Neural cell (in vitro differentiated cells): Measurements from ENCODE around the gene ELOB. TPM values are rescaled to one million over a fixed set of nuclear protein-coding genes. Genes with fewer than 3 reads are reported as not detected.

ENCODE experiments used
- H2AFZ ChIP-seq: fragments of 200-600, 300-800 bp; sonication (generic), shearing (Covaris generic); 2 replicates; pipeline ENCODE4 v1.6.0; 2014; ENCODE audit warnings: low read depth, mild to moderate bottlenecking, antibody characterized with exemption, low read length, moderate library complexity
- H3F3A ChIP-seq: fragments of 200-600 bp; shearing (Covaris generic); 2 replicates; pipeline ENCODE4 v1.6.1; 2016; ENCODE audit warnings: mild to moderate bottlenecking, moderate library complexity, mixed read lengths, antibody characterized with exemption, low read length; ENCODE audit not compliant: insufficient read depth, poor library complexity, severe bottlenecking
- H3K27ac ChIP-seq: fragments of 200-600, 300-800 bp; sonication (generic), shearing (Covaris generic); 2 replicates; pipeline ENCODE4 v1.5.1; 2014; ENCODE audit warnings: mild to moderate bottlenecking, low read length, moderate library complexity
- H3K27me3 ChIP-seq: fragments of 300-800, 200-600 bp; sonication (generic), shearing (Covaris generic); 2 replicates; pipeline ENCODE4 v1.6.0; 2014; ENCODE audit warnings: mild to moderate bottlenecking, low read depth, low read length, moderate library complexity; ENCODE audit not compliant: insufficient read depth
- H3K36me3 ChIP-seq: fragments of 300-800, 200-600 bp; sonication (generic), shearing (Covaris generic); 2 replicates; pipeline ENCODE4 v1.5.1; 2014; ENCODE audit warnings: mild to moderate bottlenecking, antibody characterized with exemption, low read length, moderate library complexity; ENCODE audit not compliant: insufficient read depth
- H3K4me2 ChIP-seq: fragments of 300-800, 200-600 bp; sonication (generic), shearing (Covaris generic); 2 replicates; pipeline ENCODE4 v1.6.0; 2014; ENCODE audit warnings: mild to moderate bottlenecking, low read length
- H3K4me3 ChIP-seq: fragments of 300-800, 200-600 bp; sonication (generic), shearing (Covaris generic); 2 replicates; pipeline ENCODE4 v1.5.1; 2014; ENCODE audit warnings: mild to moderate bottlenecking, low read length, moderate library complexity
- H3K79me2 ChIP-seq: fragments of 200-600 bp; shearing (Covaris generic); replicated peaks from 2 replicates; pipeline ENCODE4 v1.6.0; 2014; ENCODE audit warnings: mild to moderate bottlenecking, low read length, moderate library complexity; ENCODE audit not compliant: insufficient read depth
- H3K9ac ChIP-seq: fragments of 300-800, 200-600 bp; sonication (generic), shearing (Covaris generic); 2 replicates; pipeline ENCODE4 v1.6.1; 2016; ENCODE audit warnings: mild to moderate bottlenecking, low read length, mixed read lengths
- H3K9me2 ChIP-seq: fragments of 200-600 bp; shearing (Covaris generic); 2 replicates; pipeline ENCODE4 v1.6.1; 2016; ENCODE audit warnings: mild to moderate bottlenecking, low read length, mixed read lengths; ENCODE audit not compliant: insufficient read depth
- H3K9me3 ChIP-seq: fragments of 200-600, 300-800 bp; sonication (generic), shearing (Covaris generic); 2 replicates; pipeline ENCODE4 v1.6.1; 2016; ENCODE audit warnings: mild to moderate bottlenecking, mixed run types, low read length, moderate library complexity, mixed read lengths
- H4K20me1 ChIP-seq: fragments of 200-600 bp; shearing (Covaris generic); 2 replicates; pipeline ENCODE4 v1.6.1; 2016; ENCODE audit warnings: mild to moderate bottlenecking, mixed run types; ENCODE audit not compliant: insufficient read depth
- CTCF ChIP-seq: fragments of 450-650 bp; IDR thresholded peaks from 2 replicates; pipeline ENCODE4 v1.5.1; 2014; ENCODE audit warnings: antibody characterized with exemption, mild to moderate bottlenecking, moderate library complexity; ENCODE audit not compliant: poor library complexity, severe bottlenecking
- EP300 ChIP-seq: fragments of 450-650 bp; conservative IDR thresholded peaks from 2 replicates; pipeline ENCODE4 v1.6.1; 2014; ENCODE audit warnings: antibody characterized with exemption, mild to moderate bottlenecking, moderate library complexity; ENCODE audit not compliant: poor library complexity, severe bottlenecking
- EZH2 ChIP-seq: fragments of 200-600, 300-800 bp; shearing (Covaris generic), sonication (generic); IDR thresholded peaks from 2 replicates; pipeline ENCODE4 v1.6.1; 2014; ENCODE audit warnings: antibody characterized with exemption, low read length, borderline replicate concordance, mild to moderate bottlenecking; ENCODE audit not compliant: insufficient read depth, poor library complexity, severe bottlenecking
- MXI1 ChIP-seq: fragments of 450-650 bp; conservative IDR thresholded peaks from 2 replicates; pipeline ENCODE4 v1.6.1; 2014; ENCODE audit warnings: antibody characterized with exemption, mild to moderate bottlenecking; ENCODE audit not compliant: poor library complexity, severe bottlenecking
- POLR2AphosphoS5 ChIP-seq: IDR thresholded peaks from 2 replicates; pipeline ENCODE4 v1.6.1; 2012
- RAD21 ChIP-seq: fragments of 450-650 bp; conservative IDR thresholded peaks from 2 replicates; pipeline ENCODE4 v1.6.1; 2014; ENCODE audit warnings: antibody characterized with exemption, mild to moderate bottlenecking, moderate library complexity
- REST ChIP-seq: IDR thresholded peaks from 2 replicates; pipeline ENCODE4 v1.6.1; 2012; ENCODE audit warnings: borderline replicate concordance
- SMC3 ChIP-seq: fragments of 450-650 bp; conservative IDR thresholded peaks from 2 replicates; pipeline ENCODE4 v1.6.1; 2014; ENCODE audit warnings: antibody characterized with exemption, mild to moderate bottlenecking, moderate library complexity; ENCODE audit not compliant: poor library complexity
- TAF1 ChIP-seq: IDR thresholded peaks from 2 replicates; pipeline ENCODE4 v1.6.1; 2012; ENCODE audit warnings: low read depth
- polyA plus RNA-seq: library from polyadenylated mRNA; depleted of rRNA; stranded (reverse); fragments of >200 nt; gene quantifications from 2 replicates; pipeline ENCODE4 v1.2.3, GENCODE V29; 2014

The ELOB gene
- polyA plus RNA-seq, 1 donor from 2014 or later = 513 TPM

- no peaks in the 10 kb centered on the region for H3K27me3 ChIP-seq
Observed at GRCh38 chr16:2787961-2788360, 10.9 kb upstream of the ELOB start.

GRCh38 chr16:2787406-2787805, 10.3 kb upstream of the ELOB start, which contains the start of gene PRSS33:
TSS of gene PRSS33 (minus strand) at chr16:2787560. CDS start at chr16:2786547, 1,013 bp downstream.
- Histone ChIP-seq H3K27me3 (no peaks in the 10 kb centered on the region), H3F3A (no peaks in the 10 kb centered on the region), H3K9me3 (no peaks in the 10 kb centered on the region), H3K4me3 (no peak within 1 kb of the TSS), H3K36me3 (no peaks in the 10 kb centered on the region), H3K9ac (no peak within 1 kb of the TSS), H3K9me2 (no peaks in the 10 kb centered on the region), H3K79me2 (no peaks in the 10 kb centered on the region), H3K4me2 (no peak within 1 kb of the TSS), H3K27ac (no peak within 1 kb of the TSS), H2AFZ (no peak within 1 kb of the TSS), H4K20me1 (no peaks in the 10 kb centered on the region)
- TF ChIP-seq CTCF (no peak), TAF1 (no peak), MXI1 (no peak), POLR2AphosphoS5 (no peak), EP300 (no peak), EZH2 (no peak), REST (no peak), RAD21 (no peak), SMC3 (no peak)

More at GRCh38 chr16:2787961-2788360, 10.9 kb upstream of the ELOB start:
- H3K4me3 ChIP-seq = no peak overlapping the region
- no peaks in the 10 kb centered on the region for H3K9me3 ChIP-seq
- H3K4me2 ChIP-seq = no peak overlapping the region
- H3K27ac ChIP-seq = no peak overlapping the region
- no peaks in the 10 kb centered on the region for H4K20me1 ChIP-seq
- no peaks in the 10 kb centered on the region for H3F3A ChIP-seq
- no peaks in the 10 kb centered on the region for H3K36me3 ChIP-seq
- H3K79me2 ChIP-seq = no peaks in the 10 kb centered on the region
- no peak overlapping the region for H3K9ac ChIP-seq
- TF ChIP-seq CTCF (no peak), SMC3 (no peak), RAD21 (no peak)
- H3K9me2 ChIP-seq = no peaks in the 10 kb centered on the region
- H2AFZ ChIP-seq = no peak overlapping the region
